Heart left ventricle (tissue), 13 donors: ENCODE data around the gene RPS6KA4.

Experiments used
- CTCF ChIP-seq, 12 donors: fragments of 200-600 bp; sonication (generic) in 4 of 12; IDR thresholded peaks; one replicate each; pipeline versions ENCODE4 v1.5.0 to v1.8.0; 2018 to 2022; ENCODE audit warnings: antibody characterized with exemption in 12 of 12, mild to moderate bottlenecking in 5 of 12
- POLR2A ChIP-seq, 2 donors: fragments of 450-650 bp; IDR thresholded peaks; one replicate each; pipeline ENCODE4 v1.6.1; 2017; ENCODE audit warnings: antibody characterized with exemption in 2 of 2, mild to moderate bottlenecking in 2 of 2, moderate library complexity in 2 of 2
- donor health status: ischemic (EF 13 %, LVEDD 7.1; RV severe dilation, severe dysfunction).
- donor health status: DM: no; HTN: yes; CAD: no.
- donor health status: DM: no; HTN: no; CAD: no.
- donor health status: ischemic (EF 25% LVEDD 6.9; RV normal size, moderate dysfunction).
- donor health status: ischemic (EF 25% LVEDD 5.7; RV mildly dilated, moderate dysfunction).
- donor health status: ischemic (EF 35%, LVEDD 5.7; RV mildly dilated, moderate dysfunction).
- donor health status: nonischemic (EF 11% LVEDD 7.7; RV severe dilation, severe dysfunction).
- donor health status: DM: yes; HTN: yes; CAD: no.
- donor health status: PGD.
- donor health status: ischemic (EF 29% LVEDD 5.4; RV normal size, mild dysfunction).
- donor health status: nonischemic (EF 23%, LVEDD 6.1; RV moderate dilation, normal function).

- TF ChIP-seq CTCF (IDR thresholded peaks at IDR 0.05), result no peak
- TF ChIP-seq POLR2A (IDR thresholded peaks at IDR 0.05), result no peak
Observed at GRCh38 chr11:64407221-64407620, 48.3 kb downstream of the RPS6KA4 start.
